ENCODE measurements around the gene YRDC. TPM values are rescaled to one million over a fixed set of nuclear protein-coding genes. Genes with fewer than 3 reads are reported as not detected.

Gene YRDC
- total and polyA plus RNA-seq, 7 experiments from 2014 or later: 13.1 to 30.6 (median 17.0) TPM

GRCh38 chr1:37850352-37850955 lies 42.4 kb upstream of the YRDC start:
- H3K36me3 ChIP-seq (ENCODE audit: control insufficient read depth in 2 of 3, insufficient read depth in 3 of 3, low read length in 3 of 3): peaks cover 0 to 3% (median 0%) of the 10 kb centered on the region in 3 experiments
- peaks cover 34 to 68% (median 61%) of the 10 kb centered on the region in 7 donors for H3K4me1 Mint-ChIP-seq
- no peaks in the 10 kb centered on the region for H3K27me3 ChIP-seq (ENCODE audit: control insufficient read depth in 2 of 2, insufficient read depth in 2 of 2, low read length in 2 of 2)
- peaks cover 20 to 32% of the 10 kb centered on the region in 2 donors for H3K4me1 ChIP-seq (ENCODE audit: control insufficient read depth in 2 of 2, insufficient read depth in 2 of 2, low read length in 2 of 2)
- H3K4me3 Mint-ChIP-seq: no peak overlapping the region
- H3K4me3 ChIP-seq (ENCODE audit: low read length): no peak overlapping the region
- DNase-seq (no peak), ATAC-seq (no peak)
- no peaks in the 10 kb centered on the region for H3K27me3 Mint-ChIP-seq
- H3K27ac Mint-ChIP-seq: no peak overlapping the region
- intact Hi-C loops (cut with micrococcal nuclease): no loop called here
- CTCF ChIA-PET: interaction anchor here (1.1 to 1.5 kb wide), 2 partner anchors 10 to 33 kb away, joined by 4 to 9 read pairs; partner anchors contain the start of gene MTF1
- POLR2A ChIA-PET: interaction anchor here (0.6 to 1.1 kb wide), 4 partner anchors 9 to 211 kb away, joined by 3 to 6 read pairs (median 4); partner anchors contain the start of gene MTF1
- H3K9me3 ChIP-seq (ENCODE audit: control insufficient read depth in 2 of 3, low read length in 3 of 3): no peaks in the 10 kb centered on the region
- no peaks in the 10 kb centered on the region for H3K9me3 Mint-ChIP-seq
- peaks cover 0 to 23% (median 13%) of the 10 kb centered on the region in 5 donors for H3K36me3 Mint-ChIP-seq
- H3K27ac ChIP-seq (ENCODE audit: low read depth, low read length): no peak overlapping the region

- H3K36me3 Mint-ChIP-seq: peaks cover 0 to 20% (median 9%) of the 10 kb centered on the region in 5 donors
- H3K4me3 Mint-ChIP-seq: peak overlapping the region in 1 of 10 donors; percentile 27
Observed at GRCh38 chr1:37849480-37849879, 41.5 kb upstream of the YRDC start.

GRCh38 chr1:37846647-37847339 lies 38.8 kb upstream of the YRDC start:
- intact Hi-C loops (cut with micrococcal nuclease): no loop called here
- DNase-seq: no peak
- CTCF ChIA-PET: interaction anchor here (0.6 kb wide), 1 partner anchor 107 kb away, joined by 4 read pairs; no protein-coding TSS in a partner anchor

More at GRCh38 chr1:37849480-37849879, 41.5 kb upstream of the YRDC start:
- Histone ChIP-seq H3K27ac (ENCODE audit: low read depth, low read length) (no peak overlapping the region), H3K36me3 (ENCODE audit: control insufficient read depth in 2 of 3, insufficient read depth in 3 of 3, low read length in 3 of 3) (peaks cover 0 to 5% (median 0%) of the 10 kb centered on the region in 3 experiments), H3K9me3 (ENCODE audit: control insufficient read depth in 2 of 3, low read length in 3 of 3) (no peaks in the 10 kb centered on the region), H3K4me1 (ENCODE audit: control insufficient read depth in 2 of 2, insufficient read depth in 2 of 2, low read length in 2 of 2) (peaks cover 20 to 32% of the 10 kb centered on the region in 2 donors), H3K4me3 (ENCODE audit: low read length) (no peak overlapping the region), H3K27me3 (ENCODE audit: control insufficient read depth in 2 of 2, insufficient read depth in 2 of 2, low read length in 2 of 2) (no peaks in the 10 kb centered on the region)
- peaks cover 33 to 65% (median 52%) of the 10 kb centered on the region in 7 donors for H3K4me1 Mint-ChIP-seq
- H3K27me3 Mint-ChIP-seq: no peaks in the 10 kb centered on the region
- ATAC-seq (no peak), DNase-seq (no peak)
- no peaks in the 10 kb centered on the region for H3K9me3 Mint-ChIP-seq
- peak overlapping the region in 1 of 9 donors; percentile 48 for H3K27ac Mint-ChIP-seq
- intact Hi-C loops (cut with micrococcal nuclease): no loop called here
- ChIA-PET CTCF (interaction anchor here (0.6 kb wide), 1 partner anchor 1919 kb away, joined by 3 read pairs; no protein-coding TSS in a partner anchor), POLR2A (interaction anchor here (0.7 to 1.1 kb wide), 3 partner anchors 8 to 23 kb away, joined by 3 to 5 read pairs (median 4); partner anchors contain the start of gene MTF1)

GRCh38 chr1:37845786-37846185 lies 37.8 kb upstream of the YRDC start:
- Histone ChIP-seq H3K27ac (ENCODE audit: low read depth, low read length) (no peak overlapping the region), H3K27me3 (ENCODE audit: control insufficient read depth in 2 of 2, insufficient read depth in 2 of 2, low read length in 2 of 2) (no peaks in the 10 kb centered on the region), H3K36me3 (ENCODE audit: control insufficient read depth in 2 of 3, insufficient read depth in 3 of 3, low read length in 3 of 3) (peaks cover 0 to 14% (median 0%) of the 10 kb centered on the region in 3 experiments), H3K4me1 (ENCODE audit: control insufficient read depth in 2 of 2, insufficient read depth in 2 of 2, low read length in 2 of 2) (peaks cover 4 to 19% of the 10 kb centered on the region in 2 donors), H3K4me3 (ENCODE audit: low read length) (no peak overlapping the region), H3K9me3 (ENCODE audit: control insufficient read depth in 2 of 3, low read length in 3 of 3) (no peaks in the 10 kb centered on the region)
- peak overlapping the region in 2 of 10 donors; percentile 63 to 68 for H3K4me3 Mint-ChIP-seq
- POLR2A ChIA-PET: no interaction called here
- H3K36me3 Mint-ChIP-seq: peaks cover 0 to 14% (median 9%) of the 10 kb centered on the region in 5 donors
- H3K27ac Mint-ChIP-seq: peak overlapping the region in 2 of 9 donors; percentile 2 to 9
- CTCF ChIA-PET: no interaction called here
- intact Hi-C loops (cut with micrococcal nuclease): no loop called here
- no peaks in the 10 kb centered on the region for H3K9me3 Mint-ChIP-seq
- peaks cover 31 to 60% (median 46%) of the 10 kb centered on the region in 7 donors for H3K4me1 Mint-ChIP-seq
- DNase-seq (no peak), ATAC-seq (peak; percentile 29)
- no peaks in the 10 kb centered on the region for H3K27me3 Mint-ChIP-seq

More at GRCh38 chr1:37846647-37847339, 38.8 kb upstream of the YRDC start:
- Histone ChIP-seq H3K36me3 (ENCODE audit: control insufficient read depth in 2 of 3, insufficient read depth in 3 of 3, low read length in 3 of 3) (peaks cover 0 to 5% (median 0%) of the 10 kb centered on the region in 3 experiments), H3K4me3 (ENCODE audit: low read length) (no peak overlapping the region), H3K4me1 (ENCODE audit: control insufficient read depth in 2 of 2, insufficient read depth in 2 of 2, low read length in 2 of 2) (peaks cover 14 to 29% of the 10 kb centered on the region in 2 donors), H3K27ac (ENCODE audit: low read depth, low read length) (peak overlapping the region; percentile 16), H3K9me3 (ENCODE audit: control insufficient read depth in 2 of 3, low read length in 3 of 3) (no peaks in the 10 kb centered on the region), H3K27me3 (ENCODE audit: control insufficient read depth in 2 of 2, insufficient read depth in 2 of 2, low read length in 2 of 2) (no peaks in the 10 kb centered on the region)
- peaks cover 0 to 14% (median 9%) of the 10 kb centered on the region in 5 donors for H3K36me3 Mint-ChIP-seq
- peak overlapping the region; percentile 14 to 74 (median 61) for H3K4me3 Mint-ChIP-seq
- H3K27me3 Mint-ChIP-seq: no peaks in the 10 kb centered on the region
- ATAC-seq: no peak
- peaks cover 31 to 60% (median 44%) of the 10 kb centered on the region in 7 donors for H3K4me1 Mint-ChIP-seq
- POLR2A ChIA-PET: interaction anchor here (0.6 kb wide), 1 partner anchor 81 kb away, joined by 3 read pairs; no protein-coding TSS in a partner anchor
- H3K9me3 Mint-ChIP-seq: no peaks in the 10 kb centered on the region
- peak overlapping the region; percentile 15 to 90 (median 33) for H3K27ac Mint-ChIP-seq

GRCh38 chr1:37845049-37845646 lies 37.1 kb upstream of the YRDC start:
- ATAC-seq (no peak), DNase-seq (no peak)
- ChIA-PET POLR2A (no interaction called here), CTCF (no interaction called here)
- no peak overlapping the region for H3K27ac ChIP-seq (ENCODE audit: low read depth, low read length)
- no peaks in the 10 kb centered on the region for H3K27me3 Mint-ChIP-seq
- peak overlapping the region in 5 of 9 donors; percentile 6 to 39 (median 17) for H3K27ac Mint-ChIP-seq
- H3K4me3 Mint-ChIP-seq: peak overlapping the region in 2 of 10 donors; percentile 10 to 32
- no peaks in the 10 kb centered on the region for H3K9me3 ChIP-seq (ENCODE audit: control insufficient read depth in 2 of 3, low read length in 3 of 3)
- H3K27me3 ChIP-seq (ENCODE audit: control insufficient read depth in 2 of 2, insufficient read depth in 2 of 2, low read length in 2 of 2): no peaks in the 10 kb centered on the region
- no peaks in the 10 kb centered on the region for H3K9me3 Mint-ChIP-seq
- no peak overlapping the region for H3K4me3 ChIP-seq (ENCODE audit: low read length)
- H3K4me1 ChIP-seq (ENCODE audit: control insufficient read depth in 2 of 2, insufficient read depth in 2 of 2, low read length in 2 of 2): peaks cover 4 to 17% of the 10 kb centered on the region in 2 donors
- peaks cover 31 to 60% (median 46%) of the 10 kb centered on the region in 7 donors for H3K4me1 Mint-ChIP-seq
- intact Hi-C loops (cut with micrococcal nuclease): no loop called here
- H3K36me3 ChIP-seq (ENCODE audit: control insufficient read depth in 2 of 3, insufficient read depth in 3 of 3, low read length in 3 of 3): peaks cover 0 to 19% (median 0%) of the 10 kb centered on the region in 3 experiments
- H3K36me3 Mint-ChIP-seq: peaks cover 0 to 14% (median 9%) of the 10 kb centered on the region in 5 donors

- CTCF ChIA-PET: no interaction called here
- H3K9me3 ChIP-seq (ENCODE audit: control insufficient read depth in 2 of 3, low read length in 3 of 3): no peaks in the 10 kb centered on the region
- DNase-seq: no peak
- POLR2A ChIA-PET: no interaction called here
- no peak overlapping the region for H3K4me3 Mint-ChIP-seq
- no peak overlapping the region for H3K27ac ChIP-seq (ENCODE audit: low read depth, low read length)
- H3K4me3 ChIP-seq (ENCODE audit: low read length): no peak overlapping the region
- peaks cover 0 to 25% (median 4%) of the 10 kb centered on the region in 3 experiments for H3K36me3 ChIP-seq (ENCODE audit: control insufficient read depth in 2 of 3, insufficient read depth in 3 of 3, low read length in 3 of 3)
- no peaks in the 10 kb centered on the region for H3K9me3 Mint-ChIP-seq
- no peaks in the 10 kb centered on the region for H3K27me3 ChIP-seq (ENCODE audit: control insufficient read depth in 2 of 2, insufficient read depth in 2 of 2, low read length in 2 of 2)
- peaks cover 0 to 19% (median 8%) of the 10 kb centered on the region in 5 donors for H3K36me3 Mint-ChIP-seq
- peaks cover 31 to 57% (median 43%) of the 10 kb centered on the region in 7 donors for H3K4me1 Mint-ChIP-seq
- no peaks in the 10 kb centered on the region for H3K27me3 Mint-ChIP-seq
- ATAC-seq: no peak
- peaks cover 4 to 17% of the 10 kb centered on the region in 2 donors for H3K4me1 ChIP-seq (ENCODE audit: control insufficient read depth in 2 of 2, insufficient read depth in 2 of 2, low read length in 2 of 2)
- H3K27ac Mint-ChIP-seq: no peak overlapping the region
- intact Hi-C loops (cut with micrococcal nuclease): no loop called here
Observed at GRCh38 chr1:37844536-37844935, 36.5 kb upstream of the YRDC start.

Measured in naive thymus-derived CD4-positive, alpha-beta T cell (primary cell).